ENCODE measurements around the gene NOS1AP. TPM values are rescaled to one million over a fixed set of nuclear protein-coding genes. Genes with fewer than 3 reads are reported as not detected.

The NOS1AP gene
- total and polyA plus RNA-seq, 9 of the 15 experiments (the other 6 are each of a cell fraction or from before 2014, with no cell fraction given), result 0.07 to 1.5 (median 0.22) TPM

GRCh38 chr1:162248854-162249535, 179.5 kb downstream of the NOS1AP start:
- no peak overlapping the region for H3K4me2 ChIP-seq (ENCODE audit: insufficient read depth, low read length)
- ChIA-PET POLR2A (no interaction called here), CTCF (ENCODE audit: low intra/inter-chr PET ratio) (no interaction called here)
- H3K4me3 ChIP-seq, result no peak overlapping the region
- H3K9me1 ChIP-seq (ENCODE audit: control insufficient read depth, insufficient read depth, low read length), result no peaks in the 10 kb centered on the region
- FAIRE-seq (no peak), DNase-seq (ENCODE audit: extremely low read depth in 1 of 4, low spot score in 3 of 4) (no peak), ATAC-seq (no peak)
- no peak overlapping the region for H3K9ac ChIP-seq (ENCODE audit: insufficient read depth in 1 of 2, low read depth in 2 of 2, low read length in 2 of 2)
- no peaks in the 10 kb centered on the region for H3K36me3 ChIP-seq (ENCODE audit: control insufficient read depth, insufficient read depth, low read length)
- in situ Hi-C loops (cut with MboI) (no loop called here), intact Hi-C loops (cut with micrococcal nuclease) (no loop called here)
- H3K9me3 ChIP-seq (replicated peaks; ENCODE audit: control insufficient read depth, insufficient read depth, low read depth, low read length), result no peaks in the 10 kb centered on the region
- TF ChIP-seq RBM17 (IDR thresholded peaks at IDR 0.05; ENCODE audit: borderline replicate concordance, low read depth, low read length) (no peak), RCOR1 (IDR thresholded peaks at IDR 0.05; ENCODE audit: borderline replicate concordance in 1 of 2, low read depth in 2 of 2, low read length in 2 of 2) (peak in 1 of 2 experiments; percentile 46; a peak in 1 of 4 replicates), RFX1 (IDR thresholded peaks at IDR 0.05) (peak; percentile 85), ATF1 (CRISPR knock-in tag; IDR thresholded peaks at IDR 0.05) (no peak), ATF1 (tag; IDR thresholded peaks at IDR 0.05) (no peak), MYNN (IDR thresholded peaks at IDR 0.05) (peak; percentile 69; the same call in 1 of the 2 replicates), MYNN (CRISPR knock-in tag; IDR thresholded peaks at IDR 0.05) (no peak), YBX1 (IDR thresholded peaks at IDR 0.05) (no peak), ZNF140 (CRISPR knock-in tag; IDR thresholded peaks at IDR 0.05) (no peak), VEZF1 (CRISPR knock-in tag; IDR thresholded peaks at IDR 0.05) (peak; percentile 58)
- TF ChIP-seq, protein P1, sequence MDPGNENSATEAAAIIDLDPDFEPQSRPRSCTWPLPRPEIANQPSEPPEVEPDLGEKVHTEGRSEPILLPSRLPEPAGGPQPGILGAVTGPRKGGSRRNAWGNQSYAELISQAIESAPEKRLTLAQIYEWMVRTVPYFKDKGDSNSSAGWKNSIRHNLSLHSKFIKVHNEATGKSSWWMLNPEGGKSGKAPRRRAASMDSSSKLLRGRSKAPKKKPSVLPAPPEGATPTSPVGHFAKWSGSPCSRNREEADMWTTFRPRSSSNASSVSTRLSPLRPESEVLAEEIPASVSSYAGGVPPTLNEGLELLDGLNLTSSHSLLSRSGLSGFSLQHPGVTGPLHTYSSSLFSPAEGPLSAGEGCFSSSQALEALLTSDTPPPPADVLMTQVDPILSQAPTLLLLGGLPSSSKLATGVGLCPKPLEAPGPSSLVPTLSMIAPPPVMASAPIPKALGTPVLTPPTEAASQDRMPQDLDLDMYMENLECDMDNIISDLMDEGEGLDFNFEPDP (CRISPR knock-in tag; IDR thresholded peaks at IDR 0.05), result no peak
- TF ChIP-seq, protein P2, sequence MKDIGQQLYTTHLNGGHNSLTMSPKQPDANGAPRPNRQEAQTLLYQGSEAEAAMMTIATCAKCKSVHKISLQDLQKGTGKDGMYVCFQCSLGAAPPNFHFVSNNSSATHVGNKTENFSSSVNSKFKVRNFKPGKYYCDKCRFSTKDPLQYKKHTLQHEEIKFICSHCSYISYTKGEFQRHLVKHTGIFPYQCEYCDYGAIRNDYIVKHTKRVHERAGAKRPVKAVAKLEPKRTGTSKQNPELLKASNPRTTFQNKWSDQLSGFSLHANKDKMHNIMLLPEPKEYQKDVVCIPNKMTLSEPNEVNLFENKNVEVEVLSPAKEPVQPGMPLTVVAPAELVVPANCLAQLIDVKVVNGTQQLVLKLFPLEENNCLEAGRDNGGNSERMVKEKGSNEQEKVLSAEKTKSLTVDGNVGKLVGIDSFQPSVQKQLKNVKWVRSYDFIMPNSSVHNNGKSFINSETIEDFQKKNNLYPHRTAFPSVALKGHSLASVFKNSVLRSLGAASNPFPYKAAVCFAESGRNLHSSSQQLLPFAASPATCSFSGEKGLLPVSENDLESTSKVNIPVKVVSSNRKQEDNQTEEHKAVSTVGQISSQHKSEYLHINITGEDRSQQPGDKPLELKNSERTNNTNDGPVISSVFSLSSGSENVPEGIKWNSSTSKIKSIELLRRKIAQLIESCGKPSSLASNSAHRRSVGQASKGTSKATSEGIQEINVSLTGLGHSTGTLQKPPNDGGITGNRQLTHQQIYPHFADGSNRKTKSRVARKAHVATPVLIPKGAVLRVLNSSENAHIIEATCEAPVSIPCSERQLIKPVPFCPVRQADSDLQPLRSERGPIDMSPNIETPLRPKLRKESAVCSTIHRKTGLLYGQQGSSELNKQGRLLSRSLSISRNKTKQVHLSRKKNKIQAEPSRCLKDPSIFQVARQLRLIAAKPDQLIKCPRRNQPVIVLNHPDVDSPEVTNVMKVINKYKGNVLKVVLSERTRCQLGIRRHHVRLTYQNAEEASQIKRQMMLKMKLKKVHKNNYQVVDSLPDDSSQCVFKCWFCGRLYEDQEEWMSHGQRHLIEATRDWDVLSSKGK (CRISPR knock-in tag; IDR thresholded peaks at IDR 0.05), result no peak
- H3K27me3 ChIP-seq (ENCODE audit: control insufficient read depth in 2 of 2, insufficient read depth in 2 of 2, low read length in 2 of 2), result no peaks in the 10 kb centered on the region
- no peaks in the 10 kb centered on the region for H4K20me1 ChIP-seq (replicated peaks; ENCODE audit: control insufficient read depth, insufficient read depth, low read length)
- H3K27ac ChIP-seq (ENCODE audit: extremely low read depth, low read depth, low read length), result no peak overlapping the region
- no peaks in the 10 kb centered on the region for H3K79me2 ChIP-seq (ENCODE audit: control insufficient read depth, insufficient read depth, low read length)
- no peak overlapping the region for H2AFZ ChIP-seq (ENCODE audit: low read depth, low read length)
- no peaks in the 10 kb centered on the region for H3K4me1 ChIP-seq (replicated peaks in 1 of 2; ENCODE audit: control insufficient read depth in 2 of 2, insufficient read depth in 2 of 2, low read length in 2 of 2)
- BruUV-seq (replicated peaks), result no TSS peak
- 0% methylated on average over 3 of the region's 3 CpGs for WGBS (ENCODE audit: insufficient coverage, low coverage, missing lambda C conversion rate)
